K562 (cell line): ENCODE measurements around the gene LRGUK. TPM values are rescaled to one million over a fixed set of nuclear protein-coding genes. Genes with fewer than 3 reads are reported as not detected.

Source experiments
- ARID1B ChIP-seq: fragments of 450-650 bp; IDR thresholded peaks from 2 replicates; pipeline ENCODE4 v1.6.1; 2016; ENCODE audit warnings: antibody characterized with exemption, mild to moderate bottlenecking, inconsistent platforms
- ATF3 ChIP-seq, 2 experiments: fragments of 450-650 bp in 1 of 2; sonication (generic) in 1 of 2; formaldehyde crosslinking in 1 of 2; IDR thresholded peaks in 1 of 2; conservative IDR thresholded peaks in 1 of 2; 2 replicates each; pipeline versions ENCODE4 v1.6.1 to v1.8.1; 2016 to 2023; ENCODE audit warnings: mild to moderate bottlenecking in 2 of 2, moderate library complexity in 2 of 2, inconsistent platforms in 1 of 2, missing genetic modification reagents in 1 of 2
- BHLHE40 ChIP-seq: IDR thresholded peaks from 2 replicates; pipeline ENCODE4 v1.6.1; 2011; ENCODE audit warnings: low read length, improper control_type of control experiment
- CXXC5 ChIP-seq: fragments of 250-450 bp; sonication (Bioruptor Pico); IDR thresholded peaks from 2 replicates; pipeline ENCODE4 v1.8.0; 2022; ENCODE audit warnings: inconsistent platforms, mild to moderate bottlenecking, moderate library complexity
- DPF2 ChIP-seq: fragments of 450-650 bp; IDR thresholded peaks from 2 replicates; pipeline ENCODE4 v1.6.1; 2016
- ELF1 ChIP-seq: fragments of 200-800 bp; sonication (Bioruptor generic); IDR thresholded peaks from 2 replicates; pipeline ENCODE4 v1.6.1; 2016; ENCODE audit warnings: missing genetic modification characterization, missing compliant biosample characterization
- ERF ChIP-seq: fragments of 450-650 bp; formaldehyde crosslinking; IDR thresholded peaks from 2 replicates; pipeline ENCODE4 v1.4.0; 2020; ENCODE audit warnings: mild to moderate bottlenecking, mixed read lengths
- ESRRA ChIP-seq: fragments of 450-650 bp; IDR thresholded peaks from 2 replicates; pipeline ENCODE4 v1.6.1; 2014; ENCODE audit warnings: low read depth, mild to moderate bottlenecking, moderate library complexity, borderline replicate concordance
- HDAC2 ChIP-seq: fragments of 450-650 bp; IDR thresholded peaks from 2 replicates; pipeline ENCODE4 v1.6.1; 2016; ENCODE audit warnings: mild to moderate bottlenecking
- HMBOX1 ChIP-seq: sonication (generic); IDR thresholded peaks from 2 replicates; pipeline ENCODE4 v1.6.1; 2016
- HNRNPL ChIP-seq: fragments of 200-400 bp; formaldehyde crosslinking; IDR thresholded peaks from 2 replicates; pipeline ENCODE4 v1.6.1; 2017; ENCODE audit warnings: low read depth, mild to moderate bottlenecking, low read length
- IFI16 ChIP-seq: fragments of 250-450 bp; sonication (Bioruptor Pico); IDR thresholded peaks from 2 replicates; pipeline ENCODE4 v2.1.2; 2022; ENCODE audit warnings: mild to moderate bottlenecking, inconsistent platforms
- MNT ChIP-seq, 2 experiments: fragments of 450-650 bp; conservative IDR thresholded peaks; 2 replicates each; pipeline ENCODE4 v1.6.1; 2017; ENCODE audit warnings: mild to moderate bottlenecking in 2 of 2, moderate library complexity in 2 of 2
- POU5F1 ChIP-seq: fragments of 150-350 bp; IDR thresholded peaks from 2 replicates; pipeline ENCODE4 v1.6.1; 2014; ENCODE audit warnings: borderline replicate concordance, low read length, low read depth, mild to moderate bottlenecking; ENCODE audit not compliant: partially characterized antibody
- RHOXF2B ChIP-seq: fragments of 250-450 bp; sonication (Bioruptor Pico); conservative IDR thresholded peaks from 2 replicates; pipeline ENCODE4 v1.5.1; 2021
- THRA ChIP-seq: fragments of 450-650 bp; IDR thresholded peaks from 2 replicates; pipeline ENCODE4 v1.6.1; 2017; ENCODE audit warnings: mild to moderate bottlenecking, moderate library complexity
- ZNF592 ChIP-seq: fragments of 450-650 bp; IDR thresholded peaks from 2 replicates; pipeline ENCODE4 v1.6.1; 2017; ENCODE audit warnings: antibody characterized with exemption, mild to moderate bottlenecking
- polyA plus RNA-seq, 8 experiments: library from polyadenylated mRNA; depleted of rRNA in 4 of 8; stranded (reverse) in 5 of 8; unstranded in 3 of 8; fragments of >200 nt; fragmentation: Nextera tagmentation in 2 of 8; fragmentation: Illumina TruSeq in 1 of 8; extraction: Ambion mirVana in 2 of 8; extraction: Trizol in 1 of 8; gene quantifications; 2 replicates each; pipeline versions ENCODE4 v1.2.1 to v1.2.3, GENCODE V29; 2011 to 2014; ENCODE audit warnings: inconsistent platforms in 1 of 8, missing spikeins in 1 of 8
- total RNA-seq, 7 experiments: library from RNA; depleted of rRNA in 6 of 7; stranded (reverse); fragments of >200 nt in 6 of 7; fragmentation: Illumina TruSeq in 2 of 7; extraction: Trizol in 2 of 7; gene quantifications; 2 replicates each; pipeline versions ENCODE4 v1.2.1 to v1.2.3, GENCODE V29; 2011 to 2021; ENCODE audit warnings: low replicate concordance in 1 of 7

The LRGUK gene
- total and polyA plus RNA-seq, 9 of the 15 experiments (the other 6 are each of a cell fraction or from before 2014, with no cell fraction given), result 0.04 to 0.33 (median 0.18) TPM

GRCh38 chr7:134212576-134213546 lies 85.7 kb downstream of the LRGUK start (continued):
- TF ChIP-seq DPF2, result peak; percentile 58
- peak; percentile 72; the same call in 1 of the 2 replicates for TF ChIP-seq CXXC5 (CRISPR knock-in tag)
- no peak for TF ChIP-seq POU5F1
- TF ChIP-seq ELF1, result peak; percentile 56
- TF ChIP-seq ERF (CRISPR knock-in tag), result no peak
- peak; percentile 74; the same call in 1 of the 2 replicates for TF ChIP-seq ZNF592
- TF ChIP-seq HNRNPL, result no peak
- TF ChIP-seq ARID1B, result peak; percentile 70
- TF ChIP-seq HDAC2, result peak; percentile 68; the same call in 1 of the 2 replicates
- TF ChIP-seq RHOXF2B (CRISPR knock-in tag), result no peak
- TF ChIP-seq HMBOX1, result peak; percentile 51; the same call in 1 of the 2 replicates
- peak in 1 of 2 experiments; percentile 22; a peak in 2 of 4 replicates for TF ChIP-seq MNT (conservative IDR thresholded peaks at IDR 0.05)
- TF ChIP-seq ESRRA, result peak; percentile 22; the same call in 1 of the 2 replicates
- no peak for TF ChIP-seq THRA
- TF ChIP-seq IFI16 (CRISPR knock-in tag), result 0 out of 2 replicates have a peak, but pooled peaks have one; percentile 11
- TF ChIP-seq BHLHE40, result peak; percentile 81
- peak; percentile 82 for TF ChIP-seq ATF3 (IDR thresholded peaks at IDR 0.05)
- no peak for TF ChIP-seq ATF3 (CRISPR knock-in tag; conservative IDR thresholded peaks at IDR 0.05)
